ENCODE results near the gene PCSK4.
"Not testable (repeated sequence)": the region's sequence is repeated elsewhere in the genome, so short reads cannot be mapped to it uniquely, and the experiment has no call there.

PCSK4 gene

GRCh38 chr19:1490311-1491113, at the start of gene PCSK4:
TSS of gene PCSK4 (minus strand) at chr19:1490350. CDS start at chr19:1490346, 4 bp downstream.
- in situ Hi-C loops (cut with MboI; ENCODE audit: low sequenced_read_pairs) = no loop called here

- in situ Hi-C loops (cut with MboI; ENCODE audit: low sequenced_read_pairs) = loop anchor here (10.0 kb wide), 2 partner anchors 135 to 275 kb away; partner anchors contain the start of gene ATP8B3
Measured at GRCh38 chr19:1539749-1540148, 49.6 kb upstream of the PCSK4 start.

- in situ Hi-C loops (cut with MboI; ENCODE audit: low sequenced_read_pairs) = no loop called here
Measured at GRCh38 chr19:1538978-1539377, 48.8 kb upstream of the PCSK4 start.

GRCh38 chr19:1535699-1536098, 45.5 kb upstream of the PCSK4 start:
- in situ Hi-C loops (cut with MboI; ENCODE audit: low sequenced_read_pairs) = not testable (repeated sequence)

- in situ Hi-C loops (cut with MboI; ENCODE audit: low sequenced_read_pairs) = no loop called here
Measured at GRCh38 chr19:1534972-1535371, 44.8 kb upstream of the PCSK4 start.

GRCh38 chr19:1533510-1534150, 43.5 kb upstream of the PCSK4 start:
- in situ Hi-C loops (cut with MboI; ENCODE audit: low sequenced_read_pairs) = no loop called here

- in situ Hi-C loops (cut with MboI; ENCODE audit: low sequenced_read_pairs) = no loop called here
Measured at GRCh38 chr19:1532003-1532402, 41.9 kb upstream of the PCSK4 start.

GRCh38 chr19:1531587-1531986, 41.4 kb upstream of the PCSK4 start:
- in situ Hi-C loops (cut with MboI; ENCODE audit: low sequenced_read_pairs) = no loop called here

GRCh38 chr19:1530856-1531255, 40.7 kb upstream of the PCSK4 start:
- in situ Hi-C loops (cut with MboI; ENCODE audit: low sequenced_read_pairs) = not testable (repeated sequence)

GRCh38 chr19:1529430-1529816, 39.3 kb upstream of the PCSK4 start:
- in situ Hi-C loops (cut with MboI; ENCODE audit: low sequenced_read_pairs) = no loop called here

- in situ Hi-C loops (cut with MboI; ENCODE audit: low sequenced_read_pairs) = no loop called here
Measured at GRCh38 chr19:1528596-1529429, 38.7 kb upstream of the PCSK4 start.

- in situ Hi-C loops (cut with MboI; ENCODE audit: low sequenced_read_pairs) = no loop called here
Measured at GRCh38 chr19:1527650-1528309, 37.6 kb upstream of the PCSK4 start.

GRCh38 chr19:1526979-1527649, 37.0 kb upstream of the PCSK4 start:
- in situ Hi-C loops (cut with MboI; ENCODE audit: low sequenced_read_pairs) = no loop called here

GRCh38 chr19:1526066-1526778, 36.1 kb upstream of the PCSK4 start:
- in situ Hi-C loops (cut with MboI; ENCODE audit: low sequenced_read_pairs) = no loop called here

- in situ Hi-C loops (cut with MboI; ENCODE audit: low sequenced_read_pairs) = no loop called here
Measured at GRCh38 chr19:1525343-1525742, 35.2 kb upstream of the PCSK4 start.

- in situ Hi-C loops (cut with MboI; ENCODE audit: low sequenced_read_pairs) = no loop called here
Measured at GRCh38 chr19:1524972-1525325, 34.8 kb upstream of the PCSK4 start.

GRCh38 chr19:1524287-1524971, 34.3 kb upstream of the PCSK4 start:
- in situ Hi-C loops (cut with MboI; ENCODE audit: low sequenced_read_pairs) = no loop called here

- in situ Hi-C loops (cut with MboI; ENCODE audit: low sequenced_read_pairs) = no loop called here
Measured at GRCh38 chr19:1523412-1524286, 33.5 kb upstream of the PCSK4 start, which contains the start of gene PLK5. TSS of gene PLK5 (plus strand) at chr19:1524077. CDS start at chr19:1526997, 2,920 bp downstream.

Data from HL-60/S4 (cell line).